Measurements from ENCODE around the gene PHLDA3. TPM values are rescaled to one million over a fixed set of nuclear protein-coding genes. Genes with fewer than 3 reads are reported as not detected.

PHLDA3 gene
- polyA plus RNA-seq, 1 donor from 2014 or later = 35.1 TPM

- H3K4me2 ChIP-seq (ENCODE audit: low read length) = no peak overlapping the region
- no peaks in the 10 kb centered on the region for H3F3A ChIP-seq (ENCODE audit: insufficient read depth, low read length, poor library complexity, severe bottlenecking)
- H2AFZ ChIP-seq (ENCODE audit: low read depth, low read length) = no peak overlapping the region
- no peaks in the 10 kb centered on the region for H4K20me1 ChIP-seq (ENCODE audit: insufficient read depth)
- H3K9me2 ChIP-seq (ENCODE audit: insufficient read depth, low read length) = no peaks in the 10 kb centered on the region
- H3K9ac ChIP-seq (ENCODE audit: low read length) = no peak overlapping the region
- no peak overlapping the region for H3K27ac ChIP-seq (ENCODE audit: low read length)
- no peak overlapping the region for H3K4me3 ChIP-seq (ENCODE audit: low read length)
- H3K9me3 ChIP-seq (ENCODE audit: low read length) = no peaks in the 10 kb centered on the region
- no peaks in the 10 kb centered on the region for H3K27me3 ChIP-seq (ENCODE audit: insufficient read depth, low read depth, low read length)
- no peaks in the 10 kb centered on the region for H3K36me3 ChIP-seq (ENCODE audit: insufficient read depth, low read length)
- TF ChIP-seq MXI1 (conservative IDR thresholded peaks at IDR 0.05; ENCODE audit: poor library complexity, severe bottlenecking) = no peak
- no peak for TF ChIP-seq RAD21 (conservative IDR thresholded peaks at IDR 0.05)
- no peak for TF ChIP-seq EP300 (conservative IDR thresholded peaks at IDR 0.05; ENCODE audit: poor library complexity, severe bottlenecking)
- no peak for TF ChIP-seq SMC3 (conservative IDR thresholded peaks at IDR 0.05; ENCODE audit: poor library complexity)
- no peak for TF ChIP-seq CTCF (IDR thresholded peaks at IDR 0.05; ENCODE audit: poor library complexity, severe bottlenecking)
- TF ChIP-seq EZH2 (IDR thresholded peaks at IDR 0.05; ENCODE audit: borderline replicate concordance, insufficient read depth, low read length, poor library complexity, severe bottlenecking) = no peak
- TF ChIP-seq REST (IDR thresholded peaks at IDR 0.05; ENCODE audit: borderline replicate concordance) = no peak
- TF ChIP-seq POLR2AphosphoS5 (IDR thresholded peaks at IDR 0.05) = no peak
- no peak for TF ChIP-seq TAF1 (IDR thresholded peaks at IDR 0.05; ENCODE audit: low read depth)
- H3K79me2 ChIP-seq (replicated peaks; ENCODE audit: insufficient read depth, low read length) = no peaks in the 10 kb centered on the region
Observed at GRCh38 chr1:201430776-201431175, 38.2 kb downstream of the PHLDA3 start.

- H3K9me2 ChIP-seq (ENCODE audit: insufficient read depth, low read length) = no peaks in the 10 kb centered on the region
- H3K9ac ChIP-seq (ENCODE audit: low read length) = no peak overlapping the region
- no peaks in the 10 kb centered on the region for H4K20me1 ChIP-seq (ENCODE audit: insufficient read depth)
- H3K79me2 ChIP-seq (replicated peaks; ENCODE audit: insufficient read depth, low read length) = no peaks in the 10 kb centered on the region
- no peaks in the 10 kb centered on the region for H3K36me3 ChIP-seq (ENCODE audit: insufficient read depth, low read length)
- H3F3A ChIP-seq (ENCODE audit: insufficient read depth, low read length, poor library complexity, severe bottlenecking) = no peaks in the 10 kb centered on the region
- no peak for TF ChIP-seq MXI1 (conservative IDR thresholded peaks at IDR 0.05; ENCODE audit: poor library complexity, severe bottlenecking)
- TF ChIP-seq EP300 (conservative IDR thresholded peaks at IDR 0.05; ENCODE audit: poor library complexity, severe bottlenecking) = no peak
- TF ChIP-seq RAD21 (conservative IDR thresholded peaks at IDR 0.05) = no peak
- no peak for TF ChIP-seq REST (IDR thresholded peaks at IDR 0.05; ENCODE audit: borderline replicate concordance)
- TF ChIP-seq POLR2AphosphoS5 (IDR thresholded peaks at IDR 0.05) = no peak
- TF ChIP-seq CTCF (IDR thresholded peaks at IDR 0.05; ENCODE audit: poor library complexity, severe bottlenecking) = no peak
- TF ChIP-seq TAF1 (IDR thresholded peaks at IDR 0.05; ENCODE audit: low read depth) = no peak
- no peak for TF ChIP-seq EZH2 (IDR thresholded peaks at IDR 0.05; ENCODE audit: borderline replicate concordance, insufficient read depth, low read length, poor library complexity, severe bottlenecking)
- no peak for TF ChIP-seq SMC3 (conservative IDR thresholded peaks at IDR 0.05; ENCODE audit: poor library complexity)
- no peak overlapping the region for H3K27ac ChIP-seq (ENCODE audit: low read length)
- no peak overlapping the region for H3K4me2 ChIP-seq (ENCODE audit: low read length)
- no peaks in the 10 kb centered on the region for H3K9me3 ChIP-seq (ENCODE audit: low read length)
- H3K27me3 ChIP-seq (ENCODE audit: insufficient read depth, low read depth, low read length) = no peaks in the 10 kb centered on the region
- no peak overlapping the region for H3K4me3 ChIP-seq (ENCODE audit: low read length)
- H2AFZ ChIP-seq (ENCODE audit: low read depth, low read length) = no peak overlapping the region
Observed at GRCh38 chr1:201429736-201430501, 39.1 kb downstream of the PHLDA3 start.
